A673 (cell line): ENCODE results near the gene GALNT13. TPM values are rescaled to one million over a fixed set of nuclear protein-coding genes. Genes with fewer than 3 reads are reported as not detected.

Experiments
- BruUV-seq: library from RNA; stranded (reverse); fragments of 400-500 nt; replicated peaks from 2 replicates; lab custom pipeline; 2021; lab: Mats Ljungman, UMichigan
- CTCF ChIA-PET: fragments of 300-600 bp; sonication (Branson Sonifier 250); formaldehyde crosslinking; loops from one replicate; lab custom pipeline; 2022; ENCODE audit warnings: antibody characterized with exemption; lab: Charles Lee
- POLR2A ChIA-PET: fragments of 300-600 bp; sonication (Branson Sonifier 250); formaldehyde crosslinking; loops from one replicate; lab custom pipeline; 2022; ENCODE audit warnings: antibody characterized with exemption; ENCODE audit not compliant: low non-redundant PET; lab: Charles Lee
- DNase-seq: peaks from one replicate; pipeline ENCODE4 v3.0.0-alpha.2; 2015; ENCODE audit warnings: low spot score
- H3K27ac ChIP-seq: fragments of 200-600 bp; sonication (generic); 2 replicates; pipeline ENCODE4 v1.5.1; 2016; ENCODE audit warnings: mixed run types, low read depth, mild to moderate bottlenecking, mixed read lengths, antibody characterized with exemption, low read length; ENCODE audit not compliant: poor library complexity, severe bottlenecking
- H3K27me3 ChIP-seq: fragments of 200-600 bp; sonication (generic); replicated peaks from 2 replicates; pipeline ENCODE4 v1.6.1; 2017; ENCODE audit warnings: mixed run types, low read depth, mild to moderate bottlenecking, mixed read lengths, antibody characterized with exemption, low read length; ENCODE audit not compliant: insufficient read depth, poor library complexity
- H3K36me3 ChIP-seq: fragments of 200-600 bp; sonication (generic); 2 replicates; pipeline ENCODE4 v1.6.1; 2016; ENCODE audit warnings: mixed run types, mild to moderate bottlenecking, mixed read lengths, antibody characterized with exemption, low read length; ENCODE audit not compliant: insufficient read depth, poor library complexity, severe bottlenecking
- H3K4me1 ChIP-seq: fragments of 200-600 bp; sonication (generic); 2 replicates; pipeline ENCODE4 v1.6.1; 2017; ENCODE audit warnings: mixed run types, mild to moderate bottlenecking, mixed read lengths, antibody characterized with exemption, low read length; ENCODE audit not compliant: insufficient read depth, poor library complexity, severe bottlenecking
- H3K4me3 ChIP-seq: fragments of 200-600 bp; sonication (generic); 2 replicates; pipeline ENCODE4 v1.5.1; 2016; ENCODE audit warnings: low read depth, mixed run types, mild to moderate bottlenecking, mixed read lengths, low read length; ENCODE audit not compliant: poor library complexity, severe bottlenecking
- H3K9me3 ChIP-seq: fragments of 200-600 bp; sonication (generic); 2 replicates; pipeline ENCODE4 v1.6.1; 2016; ENCODE audit warnings: mixed run types, low read depth, mild to moderate bottlenecking, mixed read lengths, antibody characterized with exemption, low read length; ENCODE audit not compliant: poor library complexity, severe bottlenecking
- CTCF ChIP-seq: fragments of 300-800, 200-600 bp; sonication (generic); conservative IDR thresholded peaks from 2 replicates; pipeline ENCODE4 v1.5.1; 2017; ENCODE audit warnings: low read depth, mild to moderate bottlenecking, antibody characterized with exemption, low read length, moderate library complexity, mixed read lengths
- EZH2 ChIP-seq: fragments of 200-600 bp; sonication (generic); IDR thresholded peaks from 2 replicates; pipeline ENCODE4 v1.6.1; 2017; ENCODE audit warnings: borderline replicate concordance, low read depth, mild to moderate bottlenecking, mixed read lengths, antibody characterized with exemption, low read length; ENCODE audit not compliant: poor library complexity, severe bottlenecking
- intact Hi-C: fragments of 100-400 bp; cut with micrococcal nuclease; formaldehyde crosslinking; loops from one replicate; pipeline ENCODE4 v1.10.0; 2022; ENCODE audit not compliant: unreplicated experiment
- total RNA-seq: library from RNA; stranded (reverse); gene quantifications from 2 replicates; pipeline ENCODE4 v1.2.3, GENCODE V29; 2021

Gene GALNT13
- total RNA-seq, 1 experiment from 2014 or later = not detected

- H3K4me3 ChIP-seq = no peak overlapping the region
- no TSS peak for BruUV-seq
- H3K4me1 ChIP-seq = no peaks in the 10 kb centered on the region
- TF ChIP-seq EZH2 (no peak), CTCF (no peak)
- DNase-seq = no peak
- intact Hi-C loops = no loop called here
- ChIA-PET CTCF (no interaction called here), POLR2A (no interaction called here)
- no peaks in the 10 kb centered on the region for H3K9me3 ChIP-seq
- H3K27me3 ChIP-seq = no peaks in the 10 kb centered on the region
- no peak overlapping the region for H3K27ac ChIP-seq
- no peaks in the 10 kb centered on the region for H3K36me3 ChIP-seq
Observed at GRCh38 chr2:154093856-154094255, 222.1 kb downstream of the GALNT13 start.

- no peaks in the 10 kb centered on the region for H3K9me3 ChIP-seq
- no peaks in the 10 kb centered on the region for H3K36me3 ChIP-seq
- DNase-seq = no peak
- ChIA-PET CTCF (no interaction called here), POLR2A (no interaction called here)
- no TSS peak for BruUV-seq
- H3K4me1 ChIP-seq = no peaks in the 10 kb centered on the region
- no peaks in the 10 kb centered on the region for H3K27me3 ChIP-seq
- H3K4me3 ChIP-seq = no peak overlapping the region
- intact Hi-C loops = no loop called here
- no peak overlapping the region for H3K27ac ChIP-seq
- TF ChIP-seq CTCF = no peak
- TF ChIP-seq EZH2 = no peak
Observed at GRCh38 chr2:154097833-154098398, 226.2 kb downstream of the GALNT13 start.

- intact Hi-C loops = no loop called here
- H3K27ac ChIP-seq = no peak overlapping the region
- CTCF ChIA-PET = no interaction called here
Observed at GRCh38 chr2:154120706-154121105, 249.0 kb downstream of the GALNT13 start.

More at GRCh38 chr2:154120706-154121105, 249.0 kb downstream of the GALNT13 start:
- Histone ChIP-seq H3K9me3 (no peaks in the 10 kb centered on the region), H3K4me3 (no peak overlapping the region), H3K27me3 (no peaks in the 10 kb centered on the region), H3K4me1 (no peaks in the 10 kb centered on the region), H3K36me3 (no peaks in the 10 kb centered on the region)
- POLR2A ChIA-PET = no interaction called here
- TF ChIP-seq EZH2 = no peak
- TF ChIP-seq CTCF = no peak
- DNase-seq = no peak
- BruUV-seq = no TSS peak
